Mammary epithelial cell (primary cell): ENCODE data around the gene ANKRD55.

ENCODE experiments used
- EZH2 ChIP-seq: IDR thresholded peaks from 2 replicates; pipeline ENCODE4 v1.6.1; 2012; ENCODE audit warnings: low read length, inconsistent platforms, borderline replicate concordance
- TF ChIP-seq, protein P1 (sequence below), 2 donors: IDR thresholded peaks in 1 of 2; conservative IDR thresholded peaks in 1 of 2; 2 replicates each; pipeline ENCODE4 v1.5.1; 2011 to 2012; ENCODE audit warnings: inconsistent platforms in 2 of 2, low read length in 2 of 2, mild to moderate bottlenecking in 2 of 2, control low read depth in 1 of 2, low read depth in 1 of 2; ENCODE audit not compliant: insufficient read depth in 1 of 2; ENCODE audit errors: extremely low read depth in 1 of 2

DNA sequence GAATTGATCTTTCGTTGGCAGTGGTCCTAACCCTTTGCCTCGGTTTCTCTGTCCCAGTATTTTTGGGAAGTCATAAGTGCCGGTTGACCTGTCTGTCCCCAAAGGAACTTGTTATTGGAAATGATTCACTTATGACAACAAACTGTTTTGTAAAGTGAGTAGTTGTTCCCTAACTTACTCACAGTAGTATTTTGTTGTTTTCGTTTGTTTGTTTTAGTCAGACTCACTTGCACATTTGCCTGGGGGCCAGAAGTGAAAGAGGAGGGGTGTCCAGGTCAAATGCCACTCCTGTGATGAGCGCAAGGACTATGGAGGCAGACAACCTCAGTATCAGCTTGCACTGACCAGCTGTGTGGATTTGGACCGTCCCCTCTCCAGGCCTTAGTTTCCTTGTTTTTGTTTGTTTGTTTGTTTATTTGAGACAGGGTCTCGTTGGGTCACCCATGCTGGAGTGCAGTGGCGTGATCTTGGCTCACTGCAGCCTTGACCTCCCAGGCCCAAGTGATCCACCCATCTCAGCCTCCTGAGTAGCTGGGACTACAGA is 47.3 kb downstream of the ANKRD55 start:
- TF ChIP-seq, protein P1, sequence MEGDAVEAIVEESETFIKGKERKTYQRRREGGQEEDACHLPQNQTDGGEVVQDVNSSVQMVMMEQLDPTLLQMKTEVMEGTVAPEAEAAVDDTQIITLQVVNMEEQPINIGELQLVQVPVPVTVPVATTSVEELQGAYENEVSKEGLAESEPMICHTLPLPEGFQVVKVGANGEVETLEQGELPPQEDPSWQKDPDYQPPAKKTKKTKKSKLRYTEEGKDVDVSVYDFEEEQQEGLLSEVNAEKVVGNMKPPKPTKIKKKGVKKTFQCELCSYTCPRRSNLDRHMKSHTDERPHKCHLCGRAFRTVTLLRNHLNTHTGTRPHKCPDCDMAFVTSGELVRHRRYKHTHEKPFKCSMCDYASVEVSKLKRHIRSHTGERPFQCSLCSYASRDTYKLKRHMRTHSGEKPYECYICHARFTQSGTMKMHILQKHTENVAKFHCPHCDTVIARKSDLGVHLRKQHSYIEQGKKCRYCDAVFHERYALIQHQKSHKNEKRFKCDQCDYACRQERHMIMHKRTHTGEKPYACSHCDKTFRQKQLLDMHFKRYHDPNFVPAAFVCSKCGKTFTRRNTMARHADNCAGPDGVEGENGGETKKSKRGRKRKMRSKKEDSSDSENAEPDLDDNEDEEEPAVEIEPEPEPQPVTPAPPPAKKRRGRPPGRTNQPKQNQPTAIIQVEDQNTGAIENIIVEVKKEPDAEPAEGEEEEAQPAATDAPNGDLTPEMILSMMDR (conservative IDR thresholded peaks at IDR 0.05 in 1 of 2, IDR thresholded peaks at IDR 0.05 in 1 of 2; ENCODE audit: extremely low read depth in 1 of 2, insufficient read depth in 1 of 2, low read depth in 1 of 2, low read length in 2 of 2), result no peak
- no peak for TF ChIP-seq EZH2
